Breast epithelium (tissue), 3 donors: Measurements from ENCODE around the gene CRTC1.

Experiments used
- CTCF ChIP-seq, 3 donors: fragments of 450-650 bp; IDR thresholded peaks; one replicate each; pipeline ENCODE4 v1.5.1; 2016 to 2017; ENCODE audit warnings: antibody characterized with exemption in 3 of 3, mild to moderate bottlenecking in 3 of 3, moderate library complexity in 3 of 3
- POLR2A ChIP-seq: fragments of 450-650 bp; IDR thresholded peaks from one replicate; pipeline ENCODE4 v1.6.1; 2016; ENCODE audit warnings: antibody characterized with exemption, mild to moderate bottlenecking, moderate library complexity

GRCh38 chr19:18768997-18769891, 85.8 kb downstream of the CRTC1 start:
- TF ChIP-seq CTCF (IDR thresholded peaks at IDR 0.05), result no peak
- no peak for TF ChIP-seq POLR2A
